ENCODE measurements around the gene PADI4.
"Not testable (repeated sequence)": the region's sequence is repeated elsewhere in the genome, so short reads cannot be mapped to it uniquely, and the experiment has no call there.

PADI4 gene

DNA sequence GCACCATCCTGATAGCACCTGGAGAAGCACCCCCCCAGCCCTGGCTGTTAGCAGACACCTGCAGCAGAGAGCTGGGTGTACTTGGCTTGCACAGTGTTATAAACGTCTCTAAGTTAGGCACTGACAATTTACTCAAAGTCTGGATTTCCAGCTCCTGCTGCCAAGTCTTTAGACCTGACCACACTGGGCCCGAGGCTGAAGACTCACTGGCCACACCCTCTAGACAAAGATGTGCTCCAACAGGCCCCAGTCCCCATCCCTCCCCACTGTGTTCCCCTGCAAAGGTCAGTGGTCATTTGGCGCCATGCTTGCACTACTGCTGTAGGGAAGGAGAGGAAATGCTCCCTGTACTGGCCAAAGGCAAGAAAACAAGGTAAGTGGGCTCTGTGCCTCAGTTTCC is 95.1 kb downstream of the PADI4 start:
- Histone ChIP-seq H3K9ac (no peak overlapping the region), H3K4me1 (peaks cover 0 to 15% (median 0%) of the 10 kb centered on the region in 10 experiments; a peak in 6 of 20 replicates), H3K4me2 (no peak overlapping the region), H3K9me3 (replicated peaks in 1 of 11) (no peaks in the 10 kb centered on the region), H3K27ac (no peak overlapping the region), H3K27me3 (no peaks in the 10 kb centered on the region), H3K36me3 (peaks cover 13 to 29% (median 24%) of the 10 kb centered on the region in 11 experiments), H4K20me1 (peaks cover 10 to 71% (median 47%) of the 10 kb centered on the region in 11 experiments; a peak in 21 of 22 replicates), H3K4me3 (no peak overlapping the region)
- TF ChIP-seq Cebpa-rat (IDR thresholded peaks at IDR 0.05): no peak

DNA sequence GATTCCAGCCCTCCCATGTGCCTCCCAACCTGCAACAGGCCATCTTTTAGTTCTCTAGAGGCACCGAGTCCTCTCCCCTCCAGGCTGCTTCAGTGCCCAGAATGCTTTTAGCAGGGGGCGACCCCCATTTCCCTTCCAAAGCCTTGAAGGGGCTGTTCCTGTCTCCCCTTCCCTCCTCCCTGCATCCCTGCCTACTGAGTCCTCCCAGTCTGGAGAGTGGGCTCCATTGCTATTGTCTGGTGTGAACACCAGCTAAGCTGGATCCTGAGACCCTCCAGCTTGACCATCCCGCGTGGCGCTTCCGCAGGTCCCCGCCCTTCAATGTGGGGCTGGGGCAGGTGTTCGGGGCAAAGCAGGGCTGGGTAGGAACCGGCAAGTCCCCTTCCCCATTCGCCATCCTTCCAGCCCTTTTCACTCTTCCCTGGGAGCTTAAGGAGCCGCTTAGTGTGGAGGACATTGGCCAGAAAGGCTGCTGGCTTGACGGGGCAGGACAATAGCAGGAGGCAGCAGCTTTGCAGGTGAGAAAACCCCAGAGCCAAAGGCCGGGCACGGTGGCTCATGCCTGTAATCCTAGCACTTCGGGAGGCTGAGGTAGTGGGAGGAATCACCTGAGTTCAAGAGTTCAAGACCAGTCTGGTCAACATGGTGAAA is 96.2 kb downstream of the PADI4 start:
- Histone ChIP-seq H3K27me3 (no peaks in the 10 kb centered on the region), H4K20me1 (peaks cover 11 to 82% (median 58%) of the 10 kb centered on the region in 11 experiments; a peak in 21 of 22 replicates), H3K9me3 (replicated peaks in 1 of 11) (no peaks in the 10 kb centered on the region), H3K4me1 (peaks cover 0 to 15% (median 0%) of the 10 kb centered on the region in 10 experiments; a peak in 6 of 20 replicates), H3K4me3 (no peak overlapping the region), H3K9ac (no peak overlapping the region), H3K27ac (no peak overlapping the region), H3K4me2 (no peak overlapping the region), H3K36me3 (peaks cover 24 to 40% (median 35%) of the 10 kb centered on the region in 11 experiments)
- TF ChIP-seq Cebpa-rat (IDR thresholded peaks at IDR 0.05): no peak

DNA sequence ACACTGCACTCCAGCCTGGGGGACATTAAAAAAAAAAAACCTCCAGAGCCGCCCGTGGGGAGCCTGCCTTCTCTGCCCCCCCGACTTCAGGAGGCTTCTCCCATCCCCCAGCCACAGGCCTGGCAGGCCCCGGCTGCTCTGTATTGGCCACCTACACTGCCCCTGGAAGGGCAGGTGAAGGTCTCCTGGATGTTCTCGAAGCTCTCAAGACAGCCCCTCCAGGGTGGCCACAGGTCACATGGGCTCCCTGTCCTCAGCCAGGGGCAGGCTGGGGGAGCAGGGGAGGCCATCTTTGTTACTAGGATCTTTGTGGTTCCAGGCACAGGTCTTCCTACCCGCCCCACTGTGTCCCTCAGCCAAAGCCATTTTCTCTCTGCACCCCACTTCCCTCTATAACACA is 96.8 kb downstream of the PADI4 start:
- Histone ChIP-seq H3K27ac (peak overlapping the region in 1 of 11 experiments; percentile 23; a peak in 2 of 22 replicates), H3K9me3 (replicated peaks in 1 of 11) (no peaks in the 10 kb centered on the region), H3K36me3 (peaks cover 31 to 47% (median 41%) of the 10 kb centered on the region in 11 experiments), H3K4me2 (no peak overlapping the region), H4K20me1 (peaks cover 18 to 88% (median 65%) of the 10 kb centered on the region in 11 experiments; a peak in 21 of 22 replicates), H3K9ac (no peak overlapping the region; a peak in 1 of 22 replicates), H3K4me1 (peaks cover 0 to 15% (median 0%) of the 10 kb centered on the region in 10 experiments; a peak in 6 of 20 replicates), H3K27me3 (no peaks in the 10 kb centered on the region), H3K4me3 (no peak overlapping the region)
- no peak for TF ChIP-seq Cebpa-rat (IDR thresholded peaks at IDR 0.05)

GRCh38 chr1:17405898-17406759 is 98.1 kb downstream of the PADI4 start:
- H3K36me3 ChIP-seq: peaks cover 44 to 60% (median 54%) of the 10 kb centered on the region in 11 experiments
- no peaks in the 10 kb centered on the region for H3K9me3 ChIP-seq (replicated peaks in 1 of 11)
- no peaks in the 10 kb centered on the region for H3K27me3 ChIP-seq
- no peak overlapping the region for H3K9ac ChIP-seq
- peaks cover 0 to 15% (median 0%) of the 10 kb centered on the region in 10 experiments; a peak in 6 of 20 replicates for H3K4me1 ChIP-seq
- TF ChIP-seq Cebpa-rat (IDR thresholded peaks at IDR 0.05): no peak
- no peak overlapping the region for H3K4me3 ChIP-seq
- H3K4me2 ChIP-seq: no peak overlapping the region
- peaks cover 31 to 98% (median 78%) of the 10 kb centered on the region in 11 experiments; a peak in 21 of 22 replicates for H4K20me1 ChIP-seq
- no peak overlapping the region for H3K27ac ChIP-seq

GRCh38 chr1:17406760-17407475 is 98.9 kb downstream of the PADI4 start:
- H3K9ac ChIP-seq; H3K4me2 ChIP-seq; H3K4me3 ChIP-seq; H3K27ac ChIP-seq; H3K27me3 ChIP-seq; H3K9me3 ChIP-seq (replicated peaks in 1 of 11): not testable (repeated sequence)
- Histone ChIP-seq H3K36me3 (peaks cover 52 to 68% (median 62%) of the 10 kb centered on the region in 11 experiments), H3K4me1 (peaks cover 0 to 15% (median 0%) of the 10 kb centered on the region in 10 experiments; a peak in 6 of 20 replicates), H4K20me1 (peaks cover 35 to 98% (median 86%) of the 10 kb centered on the region in 11 experiments; a peak in 21 of 22 replicates)

DNA sequence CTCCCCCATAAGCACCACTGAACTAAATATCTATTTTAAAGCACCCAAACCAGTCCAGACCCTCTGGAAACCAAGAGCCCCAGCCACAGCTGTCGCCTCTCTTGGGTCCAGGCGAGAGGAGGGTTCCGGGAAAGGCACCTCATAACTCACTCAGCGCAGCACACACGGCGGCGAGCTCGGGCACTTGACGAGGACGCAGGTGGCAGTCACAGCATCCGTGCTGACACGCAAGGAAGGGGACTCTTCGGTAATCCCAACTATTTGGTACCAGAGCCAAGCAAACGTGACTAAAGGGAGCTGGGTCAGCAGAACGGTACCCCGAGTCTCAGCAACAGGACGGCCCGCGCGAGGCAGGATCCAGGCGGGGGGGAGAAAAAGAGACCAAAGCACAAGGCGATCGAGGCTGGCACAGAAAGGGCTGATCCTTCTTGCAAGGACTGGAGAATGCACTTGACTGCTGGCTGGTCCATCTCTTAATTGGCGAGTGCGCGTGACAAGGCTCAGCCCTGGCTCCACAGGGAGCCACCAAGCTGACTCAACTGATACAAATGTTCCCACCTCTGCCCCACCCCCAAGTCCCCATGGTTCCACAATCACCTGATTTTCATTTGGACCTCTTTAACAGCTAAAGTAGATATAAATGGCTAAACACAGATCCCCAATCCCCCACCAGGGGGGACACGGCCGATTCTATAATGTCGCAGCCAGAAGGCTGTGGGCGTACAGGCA is 100.0 kb downstream of the PADI4 start:
- H4K20me1 ChIP-seq: peaks cover 46 to 99% (median 94%) of the 10 kb centered on the region in 11 experiments; a peak in 21 of 22 replicates
- H3K9me3 ChIP-seq (replicated peaks in 1 of 11); H3K27ac ChIP-seq; H3K27me3 ChIP-seq; H3K4me2 ChIP-seq; H3K4me3 ChIP-seq; H3K9ac ChIP-seq: not testable (repeated sequence)
- peaks cover 0 to 15% (median 0%) of the 10 kb centered on the region in 10 experiments; a peak in 6 of 20 replicates for H3K4me1 ChIP-seq
- peaks cover 62 to 78% (median 73%) of the 10 kb centered on the region in 11 experiments for H3K36me3 ChIP-seq

DNA sequence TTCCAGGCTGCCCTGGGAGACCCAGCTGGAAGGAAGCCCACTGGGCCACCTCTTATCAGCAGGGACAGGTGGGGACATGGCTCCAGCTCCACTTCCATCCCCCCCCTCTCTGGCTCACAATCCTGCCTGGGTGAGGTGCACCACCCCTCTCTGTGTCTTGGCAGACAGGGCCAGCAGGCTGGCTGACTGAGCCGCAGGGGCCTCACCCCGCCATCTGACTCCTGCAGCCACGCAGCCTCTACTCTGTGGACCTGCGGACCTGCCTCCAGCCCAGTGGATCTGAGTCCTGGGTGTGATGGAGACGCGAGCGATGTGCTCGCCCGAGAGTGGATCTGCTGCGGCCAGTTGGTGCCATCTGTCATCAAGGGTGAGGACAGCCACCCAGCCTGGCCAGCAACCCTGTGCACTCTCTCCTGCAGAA is 101.4 kb downstream of the PADI4 start:
- TF ChIP-seq Cebpa-rat (IDR thresholded peaks at IDR 0.05): no peak
- peaks cover 0 to 10% (median 0%) of the 10 kb centered on the region in 10 experiments; a peak in 5 of 20 replicates for H3K4me1 ChIP-seq
- 0 out of 22 replicates have a peak overlapping the region, but pooled peaks of 2 of the 11 experiments have one; percentile 4 to 15 for H3K9ac ChIP-seq
- no peak overlapping the region for H3K27ac ChIP-seq
- H3K36me3 ChIP-seq: peaks cover 76 to 92% (median 87%) of the 10 kb centered on the region in 11 experiments
- no peak overlapping the region for H3K4me2 ChIP-seq
- H3K9me3 ChIP-seq (replicated peaks in 1 of 11): no peaks in the 10 kb centered on the region
- H4K20me1 ChIP-seq: peaks cover 52 to 100% (median 100%) of the 10 kb centered on the region in 11 experiments; a peak in 21 of 22 replicates
- H3K27me3 ChIP-seq: no peaks in the 10 kb centered on the region
- H3K4me3 ChIP-seq: no peak overlapping the region
